K562 (cell line): ENCODE measurements around the gene HDLBP. TPM values are rescaled to one million over a fixed set of nuclear protein-coding genes. Genes with fewer than 3 reads are reported as not detected.

Experiments
- ATAC-seq: fragments of 200-7000 bp; cut with Tn5 transposase; 3 replicates; pipeline ENCODE4 v1.9.1; 2020; ENCODE audit warnings: moderate library complexity
- BruUV-seq: library from RNA; stranded (reverse); fragments of 400-500 nt; replicated peaks from 2 replicates; lab custom pipeline; 2021; lab: Mats Ljungman, UMichigan
- CTCF ChIA-PET: fragments of 300-600 bp; formaldehyde crosslinking; extraction: SDS; loops from one replicate; lab custom pipeline; 2021; ENCODE audit warnings: low intra/inter-chr PET ratio; lab: Yijun Ruan, JAX
- POLR2A ChIA-PET: fragments of 300-600, 350-650 bp; sonication (Branson Sonifier 250); formaldehyde crosslinking; extraction: SDS; loops from one replicate; lab custom pipeline; 2021; ENCODE audit warnings: antibody characterized with exemption, inconsistent platforms; lab: Yijun Ruan, JAX
- DNase-seq, 4 experiments: peaks; one replicate each; pipeline versions ENCODE4 v3.0.0 to v3.0.0-alpha.2; 2011 to 2018; ENCODE audit warnings: low spot score in 3 of 4, mixed read lengths in 3 of 4; ENCODE audit errors: extremely low read depth in 1 of 4
- FAIRE-seq: peaks from 2 replicates; lab custom pipeline; 2011; peaks lifted over from hg19 to GRCh38; lab: Jason Lieb, UNC
- H2AFZ ChIP-seq: 2 replicates; pipeline ENCODE4 v1.6.0; 2011; ENCODE audit warnings: low read depth, low read length, control low read depth, inconsistent platforms
- H3K27ac ChIP-seq: fragments of 200-600 bp; 3 replicates; pipeline ENCODE4 v1.8.0; 2011; ENCODE audit warnings: low read depth, mild to moderate bottlenecking, control low read depth, inconsistent platforms, low read length, moderate library complexity, mixed read lengths; ENCODE audit errors: extremely low read depth
- H3K27me3 ChIP-seq, 2 experiments: fragments of 300-600 bp in 1 of 2; 2 replicates in 1 of 2; 3 replicates in 1 of 2; pipeline versions ENCODE4 v1.6.0 to v1.8.0; 2011; ENCODE audit warnings: inconsistent platforms in 2 of 2, low read length in 2 of 2, mild to moderate bottlenecking in 1 of 2, mixed read lengths in 1 of 2, moderate library complexity in 1 of 2; ENCODE audit not compliant: control insufficient read depth in 2 of 2, insufficient read depth in 2 of 2
- H3K36me3 ChIP-seq: fragments of 300-600 bp; 3 replicates; pipeline ENCODE4 v1.8.0; 2011; ENCODE audit warnings: mild to moderate bottlenecking, low read length, inconsistent platforms; ENCODE audit not compliant: control insufficient read depth, insufficient read depth
- H3K4me1 ChIP-seq, 2 experiments: fragments of 200-600 bp in 1 of 2; replicated peaks in 1 of 2; 2 replicates in 1 of 2; 3 replicates in 1 of 2; pipeline versions ENCODE4 v1.5.1 to v1.8.0; 2011; ENCODE audit warnings: inconsistent platforms in 2 of 2, low read length in 2 of 2, mild to moderate bottlenecking in 1 of 2, mixed read lengths in 1 of 2, moderate library complexity in 1 of 2; ENCODE audit not compliant: control insufficient read depth in 2 of 2, insufficient read depth in 2 of 2
- H3K4me2 ChIP-seq: 2 replicates; pipeline ENCODE4 v1.6.1; 2011; ENCODE audit warnings: low read length, control low read depth, inconsistent platforms, mixed read lengths; ENCODE audit not compliant: insufficient read depth
- H3K4me3 ChIP-seq: fragments of 200-600 bp; sonication (generic), shearing (Covaris generic); 2 replicates; pipeline ENCODE4 v1.5.1; 2016; ENCODE audit warnings: control low read depth, inconsistent platforms
- H3K79me2 ChIP-seq: fragments of 200-600 bp; 3 replicates; pipeline ENCODE4 v1.8.0; 2011; ENCODE audit warnings: low read length, inconsistent platforms; ENCODE audit not compliant: control insufficient read depth, insufficient read depth
- H3K9ac ChIP-seq, 2 experiments: 2 replicates each; pipeline versions ENCODE4 v1.6.0 to v1.6.1; 2011; ENCODE audit warnings: low read depth in 2 of 2, low read length in 2 of 2, control low read depth in 1 of 2, inconsistent platforms in 1 of 2, mild to moderate bottlenecking in 1 of 2, mixed read lengths in 1 of 2; ENCODE audit not compliant: insufficient read depth in 1 of 2
- H3K9me1 ChIP-seq: one replicate; pipeline ENCODE4 v1.6.0; 2011; ENCODE audit warnings: inconsistent platforms, mild to moderate bottlenecking, low read length, moderate library complexity; ENCODE audit not compliant: control insufficient read depth, insufficient read depth
- H3K9me3 ChIP-seq: replicated peaks from 2 replicates; pipeline ENCODE4 v1.5.1; 2011; ENCODE audit warnings: low read depth, low read length, inconsistent platforms; ENCODE audit not compliant: control insufficient read depth, insufficient read depth
- H4K20me1 ChIP-seq: replicated peaks from 2 replicates; pipeline ENCODE4 v1.6.1; 2011; ENCODE audit warnings: low read length, inconsistent platforms, mixed read lengths; ENCODE audit not compliant: control insufficient read depth, insufficient read depth
- KDM2B ChIP-seq: fragments of 250-450 bp; sonication (Bioruptor Pico); IDR thresholded peaks from 2 replicates; pipeline ENCODE4 v1.8.0; 2021; ENCODE audit warnings: mild to moderate bottlenecking, moderate library complexity
- MAFK ChIP-seq: IDR thresholded peaks from 2 replicates; pipeline ENCODE4 v1.6.1; 2011; ENCODE audit warnings: low read length, improper control_type of control experiment
- PHF21A ChIP-seq: fragments of 450-650 bp; IDR thresholded peaks from 2 replicates; pipeline ENCODE4 v1.6.1; 2017; ENCODE audit warnings: low read depth, borderline replicate concordance
- POLR2G ChIP-seq: fragments of 200-400 bp; formaldehyde crosslinking; IDR thresholded peaks from 2 replicates; pipeline ENCODE4 v1.6.1; 2017; ENCODE audit warnings: low read depth, mild to moderate bottlenecking, antibody characterized with exemption, low read length, moderate library complexity
- PTBP1 ChIP-seq: fragments of 200-400 bp; formaldehyde crosslinking; IDR thresholded peaks from 2 replicates; pipeline ENCODE4 v1.6.1; 2017; ENCODE audit warnings: low read depth, low read length
- RBM22 ChIP-seq: fragments of 200-400 bp; formaldehyde crosslinking; IDR thresholded peaks from 2 replicates; pipeline ENCODE4 v1.6.1; 2018; ENCODE audit warnings: low read length, low read depth; ENCODE audit not compliant: poor library complexity, severe bottlenecking
- SUPT5H ChIP-seq: fragments of 450-650 bp; IDR thresholded peaks from 2 replicates; pipeline ENCODE4 v1.6.1; 2016
- ZKSCAN8 ChIP-seq: fragments of 200-800 bp; sonication (Bioruptor generic); IDR thresholded peaks from 2 replicates; pipeline ENCODE4 v1.6.1; 2016; ENCODE audit warnings: missing genetic modification characterization, missing compliant biosample characterization
- ZNF384 ChIP-seq: IDR thresholded peaks from 2 replicates; pipeline ENCODE4 v1.6.1; 2012; ENCODE audit warnings: low read depth, low read length, improper control_type of control experiment
- WGBS: fragments of 100-300 bp; shearing (Covaris generic); methylation state at CpG from one replicate; pipeline ENCODE4 v1.1.6; 2016; ENCODE audit warnings: low coverage, mixed read lengths; ENCODE audit not compliant: insufficient coverage; ENCODE audit errors: missing lambda C conversion rate; 5-methylcytosine and 5-hydroxymethylcytosine counted together
- in situ Hi-C: fragments of 300-500 bp; cut with MboI; formaldehyde crosslinking; loops from 4 replicates; pipeline ENCODE4 v1.15.0; 2018; ENCODE audit warnings: inconsistent platforms, mixed read lengths
- intact Hi-C: fragments of 100-400 bp; cut with micrococcal nuclease; formaldehyde crosslinking; loops from 2 replicates; pipeline ENCODE4 v1.14.2; 2022
- polyA plus RNA-seq, 8 experiments: library from polyadenylated mRNA; depleted of rRNA in 4 of 8; stranded (reverse) in 5 of 8; unstranded in 3 of 8; fragments of >200 nt; fragmentation: Nextera tagmentation in 2 of 8; fragmentation: Illumina TruSeq in 1 of 8; extraction: Ambion mirVana in 2 of 8; extraction: Trizol in 1 of 8; gene quantifications; 2 replicates each; pipeline versions ENCODE4 v1.2.1 to v1.2.3, GENCODE V29; 2011 to 2014; ENCODE audit warnings: inconsistent platforms in 1 of 8, missing spikeins in 1 of 8
- total RNA-seq, 7 experiments: library from RNA; depleted of rRNA in 6 of 7; stranded (reverse); fragments of >200 nt in 6 of 7; fragmentation: Illumina TruSeq in 2 of 7; extraction: Trizol in 2 of 7; gene quantifications; 2 replicates each; pipeline versions ENCODE4 v1.2.1 to v1.2.3, GENCODE V29; 2011 to 2021; ENCODE audit warnings: low replicate concordance in 1 of 7
- TF ChIP-seq, protein P1 (sequence below): sonication (generic); formaldehyde crosslinking; IDR thresholded peaks from 2 replicates; pipeline ENCODE4 v1.8.1; 2023; ENCODE audit warnings: mild to moderate bottlenecking, missing genetic modification reagents, moderate library complexity
- TF ChIP-seq, protein P2 (sequence below): sonication (generic); formaldehyde crosslinking; IDR thresholded peaks from 2 replicates; pipeline ENCODE4 v1.8.0; 2022; ENCODE audit warnings: mild to moderate bottlenecking, low read depth, missing genetic modification reagents

The HDLBP gene
- total and polyA plus RNA-seq, 9 of the 15 experiments (the other 6 are each of a cell fraction or from before 2014, with no cell fraction given): 24.4 to 378 (median 146) TPM

DNA sequence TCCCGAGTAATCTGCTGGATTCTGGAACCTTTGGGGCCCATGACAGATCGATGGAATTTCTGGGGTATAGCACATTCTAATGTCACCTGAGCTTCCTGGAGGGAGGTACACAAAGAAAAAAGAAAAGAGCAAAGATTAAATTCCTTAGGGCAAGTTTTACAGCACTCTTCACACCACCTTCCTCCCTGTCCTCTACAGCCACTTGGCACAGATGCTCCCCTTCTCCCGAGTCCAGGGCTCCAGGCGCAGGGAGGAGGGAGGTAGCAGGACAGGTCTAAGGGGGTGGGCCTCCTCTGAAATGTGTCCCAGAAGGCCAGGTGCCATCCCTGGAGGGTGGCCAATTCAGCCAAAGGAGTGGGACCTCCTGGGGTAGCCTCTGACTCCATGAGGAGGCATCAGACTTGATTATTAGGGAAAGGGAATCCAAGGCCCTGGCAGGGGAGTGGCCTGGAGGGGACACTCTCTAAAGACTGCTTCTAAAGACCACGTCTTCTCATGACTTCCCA, 76.7 kb downstream of the HDLBP start:
- intact Hi-C loops: no loop called here
- H3K36me3 ChIP-seq: peaks cover 95% of the 10 kb centered on the region; the same call in 2 of the 3 replicates

DNA sequence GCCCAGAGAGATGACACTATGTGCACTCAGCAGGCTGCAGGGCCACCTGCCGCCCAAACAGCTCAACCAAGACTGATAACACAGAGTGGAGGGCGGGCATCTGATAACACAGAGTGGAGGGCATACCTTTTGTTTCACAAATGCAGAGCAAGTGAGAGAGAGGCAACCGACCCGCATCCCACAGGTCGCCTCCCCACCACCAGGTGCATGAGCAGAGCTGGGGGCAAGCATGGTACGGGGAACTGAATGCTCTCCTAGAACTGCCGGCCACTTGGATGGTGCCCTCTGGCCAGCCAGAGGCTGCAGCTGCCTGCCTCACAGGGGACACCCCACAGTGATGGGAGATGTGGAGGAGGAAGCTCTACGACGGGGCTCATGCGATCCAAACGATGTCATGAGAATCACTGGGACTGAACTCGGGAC, 77.5 kb downstream of the HDLBP start:
- no peaks in the 10 kb centered on the region for H3K9me3 ChIP-seq
- H3K9ac ChIP-seq: no peak overlapping the region
- FAIRE-seq (no peak), ATAC-seq (no peak), DNase-seq (no peak)
- CTCF ChIA-PET: no interaction called here
- 97% methylated on average over 10 of the region's 12 CpGs for WGBS
- peaks cover 95% of the 10 kb centered on the region; the same call in 2 of the 3 replicates for H3K36me3 ChIP-seq
- in situ Hi-C loops: no loop called here
- H3K9me1 ChIP-seq: no peaks in the 10 kb centered on the region
- no peak overlapping the region for H3K4me2 ChIP-seq
- no peaks in the 10 kb centered on the region for H3K4me1 ChIP-seq
- no peaks in the 10 kb centered on the region for H3K79me2 ChIP-seq
- no TSS peak for BruUV-seq
- intact Hi-C loops: no loop called here
- no peaks in the 10 kb centered on the region for H3K27me3 ChIP-seq
- no peak overlapping the region for H3K27ac ChIP-seq
- no peak for TF ChIP-seq PHF21A
- TF ChIP-seq POLR2G: peak; percentile 32; the same call in 1 of the 2 replicates
- TF ChIP-seq RBM22: peak; percentile 39
- TF ChIP-seq KDM2B (CRISPR knock-in tag): no peak
- TF ChIP-seq PTBP1: no peak
- TF ChIP-seq ZNF384: no peak
- no peak for TF ChIP-seq SUPT5H
- TF ChIP-seq, protein P1, sequence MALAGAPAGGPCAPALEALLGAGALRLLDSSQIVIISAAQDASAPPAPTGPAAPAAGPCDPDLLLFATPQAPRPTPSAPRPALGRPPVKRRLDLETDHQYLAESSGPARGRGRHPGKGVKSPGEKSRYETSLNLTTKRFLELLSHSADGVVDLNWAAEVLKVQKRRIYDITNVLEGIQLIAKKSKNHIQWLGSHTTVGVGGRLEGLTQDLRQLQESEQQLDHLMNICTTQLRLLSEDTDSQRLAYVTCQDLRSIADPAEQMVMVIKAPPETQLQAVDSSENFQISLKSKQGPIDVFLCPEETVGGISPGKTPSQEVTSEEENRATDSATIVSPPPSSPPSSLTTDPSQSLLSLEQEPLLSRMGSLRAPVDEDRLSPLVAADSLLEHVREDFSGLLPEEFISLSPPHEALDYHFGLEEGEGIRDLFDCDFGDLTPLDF: no peak
- TF ChIP-seq, protein P2, sequence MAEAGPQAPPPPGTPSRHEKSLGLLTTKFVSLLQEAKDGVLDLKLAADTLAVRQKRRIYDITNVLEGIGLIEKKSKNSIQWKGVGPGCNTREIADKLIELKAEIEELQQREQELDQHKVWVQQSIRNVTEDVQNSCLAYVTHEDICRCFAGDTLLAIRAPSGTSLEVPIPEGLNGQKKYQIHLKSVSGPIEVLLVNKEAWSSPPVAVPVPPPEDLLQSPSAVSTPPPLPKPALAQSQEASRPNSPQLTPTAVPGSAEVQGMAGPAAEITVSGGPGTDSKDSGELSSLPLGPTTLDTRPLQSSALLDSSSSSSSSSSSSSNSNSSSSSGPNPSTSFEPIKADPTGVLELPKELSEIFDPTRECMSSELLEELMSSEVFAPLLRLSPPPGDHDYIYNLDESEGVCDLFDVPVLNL (CRISPR knock-in tag): no peak
- H4K20me1 ChIP-seq: no peaks in the 10 kb centered on the region
- POLR2A ChIA-PET: interaction anchor here (0.7 kb wide), 1 partner anchor 171 kb away, joined by 4 read pairs; no protein-coding TSS in a partner anchor
- H2AFZ ChIP-seq: no peak overlapping the region
- H3K4me3 ChIP-seq: no peak overlapping the region

More for the DNA sequence above, 76.7 kb downstream of the HDLBP start:
- H3K4me3 ChIP-seq: no peak overlapping the region
- H3K9me1 ChIP-seq: no peaks in the 10 kb centered on the region
- no peak overlapping the region for H3K9ac ChIP-seq
- H3K4me2 ChIP-seq: no peak overlapping the region
- H4K20me1 ChIP-seq: no peaks in the 10 kb centered on the region
- FAIRE-seq (no peak), ATAC-seq (no peak), DNase-seq (no peak)
- H3K4me1 ChIP-seq: no peaks in the 10 kb centered on the region
- POLR2A ChIA-PET: interaction anchor here (0.7 kb wide), 1 partner anchor 170 kb away, joined by 4 read pairs; no protein-coding TSS in a partner anchor
- CTCF ChIA-PET: no interaction called here
- H2AFZ ChIP-seq: no peak overlapping the region
- in situ Hi-C loops: no loop called here
- H3K9me3 ChIP-seq: no peaks in the 10 kb centered on the region
- H3K79me2 ChIP-seq: no peaks in the 10 kb centered on the region
- WGBS: 87% methylated on average over 5 of the region's 5 CpGs
- no peaks in the 10 kb centered on the region for H3K27me3 ChIP-seq
- H3K27ac ChIP-seq: no peak overlapping the region
- no peak for TF ChIP-seq MAFK
- TF ChIP-seq ZKSCAN8 (CRISPR knock-in tag): no peak
- BruUV-seq: no TSS peak
